CD14-positive monocyte (primary cell): ENCODE measurements around the gene R3HDM4. TPM values are rescaled to one million over a fixed set of nuclear protein-coding genes. Genes with fewer than 3 reads are reported as not detected.

Experiments used
- DNase-seq, 3 donors: peaks; one replicate each; pipeline ENCODE4 v3.0.0-alpha.2; 2011 to 2022
- H2AFZ ChIP-seq: 2 replicates; pipeline ENCODE4 v1.6.0; 2012; ENCODE audit warnings: mild to moderate bottlenecking, low read depth, low read length, inconsistent platforms; ENCODE audit not compliant: insufficient read depth, poor library complexity, severe bottlenecking
- H3K27ac ChIP-seq, 2 donors: 1 replicate in 1 of 2; 2 replicates in 1 of 2; pipeline ENCODE4 v1.5.1; 2012 to 2013; ENCODE audit warnings: low read length in 2 of 2, control low read depth in 1 of 2, inconsistent platforms in 1 of 2, low read depth in 1 of 2, mild to moderate bottlenecking in 1 of 2
- H3K27me3 ChIP-seq, 2 donors: one replicate each; pipeline versions ENCODE4 v1.6.0 to v1.6.1; 2011 to 2013; ENCODE audit warnings: low read length in 2 of 2; ENCODE audit not compliant: control insufficient read depth in 2 of 2, insufficient read depth in 2 of 2
- H3K36me3 ChIP-seq, 2 donors: replicated peaks in 1 of 2; 1 replicate in 1 of 2; 2 replicates in 1 of 2; pipeline versions ENCODE4 v1.5.1 to v1.6.1; 2012 to 2013; ENCODE audit warnings: low read length in 2 of 2, control low read depth in 1 of 2, inconsistent platforms in 1 of 2, mild to moderate bottlenecking in 1 of 2; ENCODE audit not compliant: insufficient read depth in 2 of 2, control insufficient read depth in 1 of 2
- H3K4me1 ChIP-seq, 2 donors: 1 replicate in 1 of 2; 2 replicates in 1 of 2; pipeline versions ENCODE4 v1.5.1 to v1.6.1; 2012 to 2013; ENCODE audit warnings: low read length in 2 of 2, control low read depth in 1 of 2, inconsistent platforms in 1 of 2, mild to moderate bottlenecking in 1 of 2, moderate library complexity in 1 of 2; ENCODE audit not compliant: insufficient read depth in 2 of 2, control insufficient read depth in 1 of 2
- H3K4me2 ChIP-seq: replicated peaks from 2 replicates; pipeline ENCODE3; 2012; ENCODE audit warnings: low read length, moderate library complexity, mild to moderate bottlenecking; ENCODE audit not compliant: poor library complexity, severe bottlenecking; ENCODE audit errors: extremely low read depth
- H3K4me3 ChIP-seq, 3 experiments: fragments of 200-600 bp in 1 of 3; sonication (generic) in 1 of 3; replicated peaks in 1 of 3; 1 replicate in 2 of 3; 2 replicates in 1 of 3; pipeline ENCODE4 v1.5.1; 2011 to 2013; ENCODE audit warnings: low read length in 3 of 3, mild to moderate bottlenecking in 3 of 3, control low read depth in 2 of 3, low read depth in 2 of 3, inconsistent platforms in 1 of 3, moderate library complexity in 1 of 3
- H3K79me2 ChIP-seq: 2 replicates; pipeline ENCODE4 v1.6.0; 2012; ENCODE audit warnings: mild to moderate bottlenecking, control low read depth, inconsistent platforms, low read length, moderate library complexity; ENCODE audit not compliant: insufficient read depth
- H3K9ac ChIP-seq: 2 replicates; pipeline ENCODE4 v1.6.0; 2017; ENCODE audit warnings: low read length, mild to moderate bottlenecking; ENCODE audit not compliant: insufficient read depth, poor library complexity, severe bottlenecking
- H3K9me3 ChIP-seq, 2 donors: replicated peaks in 1 of 2; 1 replicate in 1 of 2; 2 replicates in 1 of 2; pipeline versions ENCODE4 v1.5.1 to v1.6.1; 2012 to 2013; ENCODE audit warnings: low read length in 2 of 2, control low read depth in 1 of 2; ENCODE audit not compliant: control insufficient read depth in 1 of 2, insufficient read depth in 1 of 2
- H4K20me1 ChIP-seq: 2 replicates; pipeline ENCODE4 v1.6.0; 2012; ENCODE audit warnings: mild to moderate bottlenecking, low read length, control low read depth, moderate library complexity; ENCODE audit not compliant: insufficient read depth
- H3K27ac Mint-ChIP-seq, 7 donors: one replicate each; pipeline ENCODE4 v1.8.0; 2020; ENCODE audit warnings: mild to moderate bottlenecking in 7 of 7, mixed read lengths in 7 of 7, moderate library complexity in 6 of 7, inconsistent platforms in 2 of 7
- H3K27me3 Mint-ChIP-seq, 3 donors: one replicate each; pipeline ENCODE4 v1.8.0; 2021 to 2022; ENCODE audit warnings: low read depth in 3 of 3, mild to moderate bottlenecking in 3 of 3, mixed read lengths in 3 of 3, moderate library complexity in 3 of 3, inconsistent platforms in 1 of 3
- H3K36me3 Mint-ChIP-seq, 2 donors: one replicate each; pipeline ENCODE4 v1.8.0; 2020; ENCODE audit warnings: mixed read lengths in 2 of 2, inconsistent platforms in 1 of 2, mild to moderate bottlenecking in 1 of 2
- H3K4me1 Mint-ChIP-seq: one replicate; pipeline ENCODE4 v1.8.0; 2020; ENCODE audit warnings: mild to moderate bottlenecking, mixed read lengths
- H3K4me3 Mint-ChIP-seq, 2 donors: one replicate each; pipeline ENCODE4 v1.8.0; 2020; ENCODE audit warnings: mild to moderate bottlenecking in 2 of 2, mixed read lengths in 2 of 2, moderate library complexity in 1 of 2
- H3K9me3 Mint-ChIP-seq, 7 donors: one replicate each; pipeline ENCODE4 v1.8.0; 2020 to 2022; ENCODE audit warnings: mixed read lengths in 7 of 7, mild to moderate bottlenecking in 6 of 7, moderate library complexity in 6 of 7, inconsistent platforms in 2 of 7
- CTCF ChIP-seq: fragments of 200-600 bp; IDR thresholded peaks from one replicate; pipeline ENCODE4 v1.8.0; 2022; ENCODE audit warnings: antibody characterized with exemption, mild to moderate bottlenecking
- WGBS: methylation state at CpG from one replicate; pipeline ENCODE4 v1.1.5; 2013; ENCODE audit warnings: missing lambda C conversion rate; ENCODE audit not compliant: insufficient coverage; 5-methylcytosine and 5-hydroxymethylcytosine counted together
- intact Hi-C, 2 donors: fragments of 100-400 bp; cut with micrococcal nuclease; formaldehyde crosslinking; loops; one replicate each; pipeline versions ENCODE4 v1.15.0 to v1.15.1; 2023
- polyA plus RNA-seq, 3 donors: library from polyadenylated mRNA; depleted of rRNA in 1 of 3; unstranded in 2 of 3; stranded (reverse) in 1 of 3; fragments of 300-500 nt in 2 of 3; fragments of >200 nt in 1 of 3; fragmentation: Illumina TruSeq in 2 of 3; gene quantifications; 1 replicate in 2 of 3; 2 replicates in 1 of 3; pipeline ENCODE4 v1.2.3, GENCODE V29; 2012 to 2021

The R3HDM4 gene
- polyA plus RNA-seq, 3 donors, result 70.8 to 99.9 (median 78.7) TPM

DNA sequence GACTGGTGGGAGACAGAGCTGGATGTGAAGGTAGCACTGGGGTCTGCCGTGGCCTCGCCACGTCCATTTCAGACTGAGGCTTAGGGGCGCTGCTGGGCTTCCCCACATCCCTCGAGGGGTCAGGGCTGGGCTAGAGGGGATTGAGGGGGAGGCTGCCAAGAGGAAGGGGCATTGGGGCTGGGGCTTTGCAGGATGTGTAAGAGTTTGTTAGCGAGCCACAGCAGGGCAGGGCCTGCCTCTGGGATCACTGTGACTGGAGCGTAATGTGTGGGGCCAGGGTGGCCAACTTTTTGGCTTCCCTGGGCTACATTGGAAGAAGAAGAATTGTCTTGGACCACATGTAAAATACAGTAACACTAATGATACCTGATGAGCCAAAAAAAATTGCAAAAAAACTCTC is 26.9 kb upstream of the R3HDM4 start:
- Histone ChIP-seq H3K4me1 (peaks cover 29 to 46% of the 10 kb centered on the region in 2 donors), H3K36me3 (peaks cover 13 to 50% of the 10 kb centered on the region in 2 donors), H3K9me3 (no peaks in the 10 kb centered on the region), H2AFZ (no peak overlapping the region), H3K4me2 (peak overlapping the region; percentile 78), H3K27ac (peak overlapping the region; percentile 42 to 75), H4K20me1 (peaks cover 100% of the 10 kb centered on the region), H3K4me3 (peak overlapping the region in 1 of 3 experiments; percentile 71), H3K79me2 (peaks cover 100% of the 10 kb centered on the region), H3K27me3 (no peaks in the 10 kb centered on the region), H3K9ac (no peak overlapping the region)
- intact Hi-C loops, result loop anchor here (2.0 kb wide), 1 partner anchor 13 kb away; the partner anchor contains the start of gene ARID3A (in 2 of the 2)
- Mint-ChIP-seq H3K27me3 (peaks cover 0 to 1% (median 0%) of the 10 kb centered on the region in 3 donors), H3K4me3 (peak overlapping the region; percentile 62 to 77), H3K36me3 (peaks cover 31 to 63% of the 10 kb centered on the region in 2 donors), H3K9me3 (peaks cover 0 to 2% (median 0%) of the 10 kb centered on the region in 7 donors), H3K27ac (peak overlapping the region; percentile 55 to 82 (median 76)), H3K4me1 (peaks cover 46% of the 10 kb centered on the region)
- WGBS, result 100% methylated on average over 5 of the region's 7 CpGs
- DNase-seq, result no peak
- TF ChIP-seq CTCF, result no peak

GRCh38 chr19:939439-939838 is 26.4 kb upstream of the R3HDM4 start:
- Histone ChIP-seq H3K4me1 (peaks cover 34 to 51% of the 10 kb centered on the region in 2 donors), H3K4me3 (no peak overlapping the region), H3K79me2 (peaks cover 100% of the 10 kb centered on the region), H3K9ac (no peak overlapping the region), H3K9me3 (no peaks in the 10 kb centered on the region), H3K27ac (no peak overlapping the region), H2AFZ (no peak overlapping the region), H3K36me3 (peaks cover 13 to 50% of the 10 kb centered on the region in 2 donors), H4K20me1 (peaks cover 100% of the 10 kb centered on the region), H3K4me2 (no peak overlapping the region), H3K27me3 (no peaks in the 10 kb centered on the region)
- Mint-ChIP-seq H3K9me3 (peaks cover 0 to 2% (median 0%) of the 10 kb centered on the region in 7 donors), H3K27ac (peak overlapping the region in 4 of 7 donors; percentile 30 to 78 (median 70)), H3K36me3 (peaks cover 31 to 59% of the 10 kb centered on the region in 2 donors), H3K4me3 (no peak overlapping the region), H3K27me3 (peaks cover 0 to 1% (median 0%) of the 10 kb centered on the region in 3 donors), H3K4me1 (peaks cover 47% of the 10 kb centered on the region)
- WGBS, result 95% methylated on average over 17 of the region's 22 CpGs
- no peak for DNase-seq
- intact Hi-C loops, result no loop called here
- TF ChIP-seq CTCF, result no peak
